Kidney tubule cell (primary cell): ENCODE results near the gene RTRAF.

Experiments
- DNase-seq: peaks from one replicate; pipeline ENCODE4 v3.0.0-alpha.2; 2018; ENCODE audit warnings: low spot score

Gene RTRAF

DNA sequence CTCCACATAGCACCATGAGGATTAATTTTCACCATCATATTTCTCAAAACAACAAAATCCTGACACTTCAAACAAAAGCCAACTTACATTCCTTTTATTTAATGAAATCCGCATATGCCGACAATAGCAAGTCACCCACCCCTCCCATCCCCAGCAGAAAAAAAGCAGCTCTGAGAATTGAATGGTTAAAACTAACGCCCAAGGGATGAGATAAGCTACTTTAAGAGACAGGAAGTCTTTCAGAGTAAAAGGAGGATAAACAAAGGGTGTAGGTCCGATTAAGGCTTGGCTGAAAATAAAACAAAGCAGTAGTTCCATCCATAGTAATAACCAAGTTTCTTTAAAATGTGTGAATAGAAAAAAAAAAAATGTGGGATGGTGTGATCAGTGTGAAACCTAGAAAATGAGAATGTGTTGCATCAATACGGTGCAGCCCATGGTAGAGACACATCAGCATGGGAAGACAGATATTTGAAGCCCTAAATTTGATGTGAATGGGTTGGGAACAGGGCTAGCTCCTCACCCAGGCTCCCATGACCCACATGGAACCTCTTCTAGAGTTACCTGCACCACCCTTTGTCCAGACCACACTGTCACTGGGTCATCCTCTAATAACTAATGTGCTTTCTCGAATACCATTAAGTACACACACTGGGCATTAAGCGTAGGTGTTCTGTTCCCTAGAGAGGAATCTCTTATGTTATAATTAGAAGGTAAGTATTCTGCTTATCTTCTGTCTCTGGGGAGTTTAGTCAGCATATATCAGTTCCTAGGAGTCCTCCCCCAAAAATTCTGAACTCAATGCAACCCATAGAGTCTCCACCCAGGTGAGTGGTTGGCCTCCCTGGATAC is 31.7 kb downstream of the RTRAF start:
- DNase-seq = no peak

DNA sequence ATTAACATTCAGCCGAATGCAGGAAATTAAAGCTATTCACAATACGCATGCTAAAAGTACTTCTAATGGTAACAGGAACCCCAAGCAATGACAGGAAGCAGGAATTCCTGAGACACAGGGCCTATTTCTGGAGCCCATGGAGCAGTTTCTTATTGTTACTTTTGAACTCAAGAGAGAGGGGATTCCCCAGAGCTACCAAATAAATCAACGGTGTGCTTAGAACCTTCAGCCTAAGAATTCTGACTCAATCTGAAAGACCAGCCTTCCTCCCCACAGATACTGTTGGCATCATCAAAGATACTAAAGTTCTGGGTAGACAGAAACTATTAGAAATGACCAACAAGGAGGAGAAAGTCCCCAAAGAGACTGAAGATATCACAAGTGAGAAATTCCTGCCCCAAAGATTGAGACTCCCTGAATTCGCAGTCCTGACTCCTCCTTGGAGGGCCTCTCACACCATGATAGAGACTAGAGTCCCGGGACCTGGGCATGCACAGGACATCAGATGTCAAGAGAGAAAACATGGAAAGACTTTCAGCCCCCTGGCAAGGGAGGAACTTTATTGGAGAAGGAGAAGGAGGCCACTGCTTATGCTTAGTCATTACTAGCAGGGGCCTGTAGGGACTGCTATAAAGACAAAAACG is 32.7 kb downstream of the RTRAF start:
- peak; percentile 30 for DNase-seq

DNA sequence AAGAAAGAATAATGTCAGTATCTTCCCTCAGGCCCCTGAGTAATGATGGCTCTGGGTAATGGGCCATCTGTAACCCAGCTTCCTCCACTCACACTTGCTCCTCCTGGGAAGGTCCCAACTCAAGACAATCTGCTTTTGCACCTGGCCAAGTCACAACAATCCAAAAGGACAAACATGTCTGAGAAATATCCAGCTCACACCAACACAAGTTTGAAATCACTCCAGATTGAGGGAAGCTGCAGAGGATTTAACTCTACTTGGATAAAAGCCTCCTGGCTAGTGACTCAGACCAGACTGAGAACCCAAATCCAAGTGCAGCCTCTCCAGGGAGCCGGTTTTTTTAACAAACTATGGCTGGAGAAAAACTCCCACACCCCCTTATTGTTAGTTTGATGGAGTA is 34.2 kb downstream of the RTRAF start:
- no peak for DNase-seq

DNA sequence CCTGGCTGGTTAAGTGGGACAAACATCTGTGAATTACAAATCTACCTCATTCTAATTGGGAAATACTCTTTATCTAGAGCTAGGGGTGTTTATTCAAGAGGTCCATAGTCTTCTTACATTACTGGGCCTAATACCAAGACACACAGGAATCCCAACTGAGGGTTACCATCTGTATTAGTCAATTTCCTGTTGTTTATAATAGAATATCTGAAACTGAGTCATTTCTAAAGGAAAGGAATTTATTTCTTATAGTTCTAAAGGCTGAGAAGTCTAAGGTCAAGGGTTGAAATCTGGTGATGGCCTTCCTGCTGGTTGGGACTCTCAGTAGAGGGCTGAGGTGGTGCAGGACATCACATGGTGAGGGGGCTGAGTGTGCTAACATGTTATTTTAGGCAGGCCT is 36.0 kb downstream of the RTRAF start:
- peak; percentile 60 for DNase-seq

DNA sequence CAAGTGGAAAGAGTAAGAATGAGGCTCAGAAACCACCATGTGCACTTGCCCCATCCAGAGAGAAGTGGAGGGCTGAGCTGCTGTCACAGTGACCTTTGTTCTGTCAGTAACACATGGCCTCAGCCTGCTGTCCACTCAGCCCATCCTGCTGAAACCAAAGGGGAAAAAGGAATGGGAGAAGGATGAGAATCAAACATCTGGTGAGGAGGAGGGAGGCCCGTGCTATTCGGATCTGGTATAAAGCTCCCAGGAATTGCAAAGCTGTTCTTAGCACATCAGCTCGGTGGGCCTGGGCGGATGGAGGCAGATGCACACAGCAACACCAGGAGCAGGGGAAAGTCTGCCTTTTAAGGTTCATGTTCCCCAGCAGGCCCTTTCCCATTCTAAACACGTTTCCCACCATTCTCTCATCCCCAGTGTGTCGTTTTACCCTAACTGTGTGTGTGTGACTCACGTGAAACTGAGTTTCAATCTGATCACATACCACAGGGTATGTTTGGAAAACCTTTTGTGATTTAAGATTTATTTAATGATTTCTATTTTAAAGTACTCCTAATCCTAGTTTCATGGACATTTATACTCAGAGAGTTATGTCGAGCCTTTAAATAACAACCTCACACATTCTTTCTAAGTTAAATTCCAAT is 36.8 kb downstream of the RTRAF start:
- DNase-seq = no peak

DNA sequence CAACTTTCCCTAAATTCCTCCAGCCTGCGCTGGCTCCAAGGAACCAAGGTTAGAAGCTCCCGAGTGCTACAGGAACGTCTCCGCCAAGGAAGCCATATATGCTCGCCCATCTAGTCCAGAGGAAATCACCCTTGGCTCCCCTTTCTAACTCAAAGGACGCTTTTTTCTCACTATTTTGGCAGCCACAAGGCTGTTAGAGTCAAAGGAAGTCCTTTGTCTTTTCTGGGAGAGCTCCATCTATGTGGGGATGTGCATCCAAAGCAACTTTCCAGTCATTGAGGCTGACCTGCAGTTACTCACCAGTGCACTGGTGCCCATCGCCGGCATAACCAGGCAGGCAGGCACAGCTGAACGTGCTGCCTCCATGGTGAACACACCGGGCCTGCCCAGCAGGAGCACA is 37.6 kb downstream of the RTRAF start:
- no peak for DNase-seq

DNA sequence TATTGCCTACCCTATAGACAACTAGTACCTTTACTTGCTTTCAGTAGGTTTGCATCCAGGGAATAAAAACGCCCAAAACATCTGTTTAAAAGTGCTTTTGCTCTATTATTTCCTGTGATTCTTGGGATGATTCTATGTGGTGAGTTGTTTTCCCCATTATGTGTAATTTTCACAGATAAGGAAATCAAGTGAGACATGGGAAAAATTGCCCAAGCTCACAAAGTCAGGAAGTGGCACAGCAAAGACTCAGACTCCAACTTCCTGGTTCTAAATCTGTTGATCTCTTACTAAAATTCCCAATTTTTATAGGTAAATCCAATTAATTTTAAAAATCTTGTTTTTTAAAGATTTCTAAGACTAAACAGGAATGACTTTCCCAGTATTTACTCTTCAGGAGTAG is 40.5 kb downstream of the RTRAF start:
- DNase-seq = no peak

DNA sequence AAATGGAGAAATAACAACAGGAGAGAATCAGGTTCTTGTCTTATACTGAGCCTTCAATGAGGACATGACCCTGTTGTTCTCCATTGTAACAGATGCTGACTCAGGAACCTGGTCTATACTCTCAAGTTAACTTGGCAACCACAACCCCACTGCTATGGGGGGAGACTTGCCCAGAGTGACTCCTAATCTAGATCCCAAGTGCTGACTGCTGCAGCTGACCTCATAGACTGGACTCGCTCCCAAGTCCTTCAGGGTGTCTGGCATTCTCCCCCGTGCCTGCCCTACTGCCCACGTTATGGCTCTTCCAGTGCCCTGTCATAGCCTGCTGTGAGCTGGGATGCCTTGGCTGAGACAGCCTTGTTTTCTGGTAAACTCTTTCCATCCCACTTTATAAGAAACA is 42.4 kb downstream of the RTRAF start:
- no peak for DNase-seq

DNA sequence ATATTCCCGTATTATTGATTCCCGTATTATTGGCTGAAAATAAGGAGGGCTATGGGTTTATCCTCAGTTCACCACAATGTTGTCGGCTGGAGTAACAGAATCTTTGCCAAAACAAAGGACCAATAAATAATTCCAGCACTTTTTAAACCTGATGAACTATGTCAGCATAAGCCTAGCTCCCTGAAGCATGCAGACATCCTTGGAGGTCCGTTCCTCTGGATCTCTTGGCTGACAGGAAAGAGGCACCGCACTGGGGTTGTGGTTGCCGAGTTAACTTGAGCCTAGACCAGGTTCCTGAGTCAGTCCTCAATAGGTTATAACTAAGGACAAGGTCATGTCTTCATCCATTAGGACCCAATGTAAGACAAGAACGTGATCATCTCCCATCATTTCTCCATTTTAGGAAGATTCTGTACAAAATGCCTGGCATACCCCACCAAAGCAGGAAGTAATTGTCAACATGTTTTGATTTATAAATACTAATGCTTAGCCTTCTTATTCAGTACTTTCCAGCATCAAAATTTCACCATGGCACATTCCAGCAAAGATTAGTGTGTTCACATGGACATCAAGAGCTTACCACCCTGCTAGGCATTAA is 43.0 kb downstream of the RTRAF start:
- DNase-seq = no peak

DNA sequence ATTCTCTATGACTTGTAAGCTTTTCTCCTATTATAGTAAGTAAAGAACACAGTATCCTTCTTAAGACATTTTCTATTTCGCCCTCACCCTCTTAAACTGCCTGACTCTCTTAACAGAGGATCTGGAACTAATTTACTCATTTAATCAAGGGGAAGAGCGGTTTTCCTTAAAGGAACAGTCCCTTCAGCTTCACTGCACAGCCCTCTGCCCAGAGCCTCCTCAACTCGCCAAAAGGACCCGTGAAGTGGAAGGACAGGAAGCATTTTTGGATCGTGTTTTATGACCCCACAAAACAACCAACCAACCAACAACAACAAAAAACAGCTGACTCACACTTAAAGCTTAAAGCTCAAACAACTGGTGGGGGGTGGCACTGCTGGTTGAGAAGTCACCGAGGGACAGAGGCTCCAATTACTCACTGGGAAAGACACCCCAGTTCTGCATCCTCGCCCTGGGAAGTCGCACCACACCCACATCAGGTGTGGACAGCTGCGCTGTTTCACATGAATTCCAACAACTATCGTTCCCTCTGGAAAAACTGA is 43.8 kb downstream of the RTRAF start:
- DNase-seq = no peak

DNA sequence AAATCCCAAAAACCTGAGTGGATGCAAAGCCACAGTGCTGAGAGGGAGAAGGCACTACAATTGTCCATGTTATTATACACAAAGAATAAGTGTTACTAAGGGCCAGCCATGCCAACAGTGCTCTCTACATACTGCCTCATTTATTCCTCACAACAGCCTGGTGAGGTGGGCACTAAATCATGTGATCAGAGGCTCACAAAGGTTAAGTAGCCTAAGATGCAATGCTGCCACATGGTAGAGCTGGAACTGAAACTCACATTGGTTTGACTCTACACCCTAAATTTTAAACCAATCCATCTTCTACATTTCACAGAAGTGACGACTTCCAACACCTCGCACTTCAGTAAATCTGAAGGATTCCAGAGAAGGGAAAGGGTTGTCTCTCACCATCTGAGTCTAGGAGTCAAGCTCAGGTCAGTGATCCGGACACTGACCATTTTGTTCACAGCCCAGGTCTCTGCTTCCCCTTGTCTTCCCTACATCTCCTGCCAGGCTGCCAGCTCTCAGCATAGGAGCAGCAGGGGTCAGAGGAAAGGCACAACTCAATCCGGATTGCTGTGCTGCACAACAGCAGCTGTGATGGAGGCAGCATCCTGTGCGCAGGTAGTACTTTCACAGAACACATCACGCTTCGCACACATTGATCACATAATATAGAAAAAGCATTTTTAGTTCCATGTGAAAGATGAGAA is 49.9 kb downstream of the RTRAF start:
- DNase-seq = no peak

DNA sequence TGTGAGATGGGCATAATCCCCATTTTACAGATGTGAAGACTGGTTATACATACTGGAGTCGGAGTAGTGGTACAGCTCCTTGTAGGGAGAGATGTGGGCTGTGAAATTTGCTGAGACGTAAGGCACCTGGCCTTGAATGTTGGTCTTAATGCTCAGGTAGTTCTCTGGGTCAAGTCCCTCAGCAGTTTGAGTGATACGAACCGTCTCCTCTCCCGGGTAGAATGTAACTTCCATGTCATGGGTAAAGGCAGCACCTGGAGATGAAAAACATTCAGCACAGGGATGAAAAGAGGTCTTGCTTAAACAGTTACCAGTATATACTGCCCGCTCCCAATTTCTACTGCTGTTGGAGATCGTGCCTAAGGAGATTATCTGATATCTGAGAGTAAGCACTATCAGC is 51.3 kb downstream of the RTRAF start:
- DNase-seq = no peak

DNA sequence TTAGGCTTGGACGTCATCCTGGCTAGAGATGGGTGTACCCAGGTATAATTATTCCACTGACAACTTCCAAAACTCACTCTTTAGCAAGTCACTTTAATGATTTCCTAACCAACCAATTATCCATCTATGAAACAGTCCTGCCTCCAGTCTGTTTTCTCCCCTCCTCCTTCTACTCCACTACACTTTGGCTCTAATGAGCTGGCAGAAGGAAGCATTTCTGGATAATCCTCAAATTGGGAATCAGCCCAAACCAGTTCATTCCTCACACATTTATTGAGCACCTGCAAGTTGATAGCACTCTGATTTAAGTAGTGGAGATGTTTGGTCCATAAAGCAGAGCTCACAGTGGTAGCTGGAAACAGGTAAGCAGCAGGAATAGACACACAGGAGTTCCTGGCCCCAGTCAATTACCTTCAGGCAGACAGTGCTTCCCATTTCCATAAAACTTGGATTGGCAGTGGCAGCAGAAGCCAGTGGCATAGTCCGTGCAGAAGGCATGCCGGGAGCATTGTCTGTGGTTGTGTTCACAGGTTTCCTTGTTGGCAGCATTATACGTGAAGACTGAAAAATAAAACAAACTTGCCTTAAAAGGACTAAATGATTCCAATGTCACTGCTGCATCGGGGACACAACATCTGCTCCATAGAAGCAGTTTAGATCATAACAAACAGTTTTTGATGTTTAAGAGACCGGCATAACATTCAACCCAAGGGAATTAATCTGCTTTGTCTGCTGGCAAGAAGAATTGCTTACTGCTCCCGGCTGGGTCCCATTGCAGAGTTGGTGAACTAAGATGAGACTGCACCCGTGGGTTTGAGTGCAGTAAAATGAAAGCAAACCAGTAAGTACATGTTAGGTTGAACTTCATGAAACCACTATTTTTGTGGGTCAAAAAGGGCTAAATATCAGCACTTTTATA is 53.3 kb downstream of the RTRAF start:
- DNase-seq = no peak

DNA sequence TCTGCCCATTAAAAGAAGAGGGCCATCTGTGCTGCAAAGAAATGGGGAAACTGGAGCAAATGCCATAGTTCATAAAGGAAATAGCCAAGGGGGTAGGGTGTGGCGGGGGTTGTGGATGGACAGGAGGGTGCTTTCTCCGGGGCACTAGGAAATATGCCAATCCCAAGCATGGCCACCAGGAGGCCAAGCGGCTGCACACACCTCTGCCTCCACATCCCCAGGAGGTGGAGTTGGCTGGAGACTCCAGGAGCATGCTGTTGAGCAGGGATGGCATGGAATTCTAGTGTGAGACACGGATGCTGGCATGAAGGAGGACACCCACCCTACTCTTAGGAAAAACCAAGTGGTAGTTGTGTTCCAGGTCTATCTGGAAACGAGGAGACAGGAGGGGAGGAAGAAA is 54.3 kb downstream of the RTRAF start:
- peak; percentile 55 for DNase-seq

DNA sequence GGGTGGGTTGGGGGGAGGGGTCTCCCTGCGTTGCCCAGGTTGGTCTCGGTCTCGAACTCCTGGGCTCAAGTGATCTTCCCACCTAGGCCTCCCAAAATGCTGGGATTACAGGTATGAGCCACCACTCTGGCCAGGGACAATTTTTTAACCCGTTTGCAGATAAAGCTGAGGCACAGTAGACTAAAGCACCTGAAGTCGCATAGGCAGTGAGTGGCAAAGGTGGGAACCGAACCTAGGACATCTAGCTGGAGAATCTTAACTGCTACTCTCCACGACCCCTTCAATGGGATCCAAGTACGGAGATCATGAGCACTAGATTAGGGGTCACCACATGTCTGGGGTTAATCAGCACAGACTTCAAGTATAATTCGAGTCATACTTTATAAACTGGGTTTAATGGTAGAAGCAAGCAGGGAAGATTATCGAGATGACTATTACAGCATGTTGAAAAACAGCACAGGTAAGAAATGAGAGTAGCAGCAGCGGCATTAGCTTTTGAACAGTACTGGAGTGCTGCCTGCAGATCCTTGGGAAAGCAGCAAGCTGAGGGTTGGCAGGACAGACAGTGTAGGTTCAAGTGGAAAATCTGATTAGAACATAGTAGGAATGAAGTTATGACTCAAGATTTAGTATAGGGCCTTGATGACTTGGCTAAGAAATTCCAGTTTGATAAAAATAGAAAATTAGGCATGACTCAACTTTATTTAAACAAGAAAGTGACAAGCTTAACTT is 55.6 kb downstream of the RTRAF start:
- DNase-seq = peak; percentile 74

DNA sequence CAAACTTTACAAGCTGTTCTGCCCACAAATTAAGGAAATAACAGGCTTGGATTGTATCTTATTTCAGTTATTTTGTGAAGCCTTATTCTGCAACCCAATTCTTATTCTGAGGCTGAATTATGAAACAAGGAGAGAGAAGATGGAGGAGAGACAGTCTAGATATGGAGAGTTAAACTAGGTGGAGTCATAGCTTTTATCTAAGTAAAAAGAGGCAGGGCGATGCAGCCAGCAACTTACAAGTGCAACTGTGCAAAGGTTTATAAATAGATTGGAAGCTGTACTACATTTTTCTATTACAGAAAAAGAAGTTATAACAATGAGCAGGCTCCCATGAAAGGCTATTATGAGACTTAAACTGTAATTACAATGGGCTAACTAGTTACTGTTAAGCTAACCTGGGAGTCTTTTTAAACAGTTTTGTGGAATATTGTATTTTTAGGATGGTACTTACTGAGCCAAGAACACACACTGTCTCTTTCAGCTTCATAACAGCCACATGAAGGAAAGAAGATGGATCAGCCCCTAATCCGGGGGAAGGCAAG is 57.1 kb downstream of the RTRAF start:
- no peak for DNase-seq

DNA sequence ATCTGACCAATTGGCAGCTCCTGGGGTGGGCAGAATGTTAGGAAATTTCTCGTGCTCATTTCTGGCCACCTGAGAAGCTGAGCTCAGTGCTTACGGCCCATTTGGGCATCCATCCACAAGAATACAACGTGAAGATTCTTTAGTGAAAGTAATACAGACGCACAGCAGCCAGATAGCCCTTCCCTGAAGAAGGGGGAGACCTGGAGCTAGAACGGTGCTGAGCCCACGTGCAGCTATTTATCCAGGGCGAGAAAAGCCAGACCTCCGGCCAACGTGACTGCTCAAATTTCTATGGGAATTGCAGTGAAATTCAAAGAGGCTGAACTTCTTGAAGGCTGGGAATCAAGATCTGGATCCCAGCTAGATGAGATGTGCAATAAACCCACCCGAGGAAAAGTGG is 58.8 kb downstream of the RTRAF start:
- no peak for DNase-seq

DNA sequence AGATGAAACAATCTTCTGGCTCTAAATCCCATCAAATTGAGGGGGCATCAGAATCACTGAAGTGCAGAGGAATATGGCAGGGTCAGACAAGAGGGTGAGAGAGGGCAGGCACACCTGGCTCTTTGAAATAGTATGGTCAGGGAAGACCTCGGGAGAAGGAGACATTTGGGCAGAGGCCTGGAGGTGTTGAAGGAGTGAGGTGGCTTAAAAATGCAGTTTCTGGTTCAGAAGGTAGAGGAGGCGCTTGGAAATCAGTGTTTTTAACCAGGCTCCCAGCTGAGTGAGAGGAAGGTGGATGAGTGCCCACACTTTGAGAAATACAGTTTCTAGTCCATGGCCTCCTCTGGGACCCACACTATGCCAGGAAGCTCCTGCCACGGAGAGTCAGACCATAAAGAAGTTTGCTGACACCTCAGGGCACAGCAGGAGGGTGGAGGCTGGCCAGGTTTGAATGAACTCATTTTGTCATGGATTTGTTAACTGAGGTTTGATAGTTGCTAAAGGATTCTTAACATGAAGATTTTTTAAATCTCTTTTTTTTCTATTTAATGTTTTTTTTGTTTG is 59.4 kb downstream of the RTRAF start:
- DNase-seq = no peak

DNA sequence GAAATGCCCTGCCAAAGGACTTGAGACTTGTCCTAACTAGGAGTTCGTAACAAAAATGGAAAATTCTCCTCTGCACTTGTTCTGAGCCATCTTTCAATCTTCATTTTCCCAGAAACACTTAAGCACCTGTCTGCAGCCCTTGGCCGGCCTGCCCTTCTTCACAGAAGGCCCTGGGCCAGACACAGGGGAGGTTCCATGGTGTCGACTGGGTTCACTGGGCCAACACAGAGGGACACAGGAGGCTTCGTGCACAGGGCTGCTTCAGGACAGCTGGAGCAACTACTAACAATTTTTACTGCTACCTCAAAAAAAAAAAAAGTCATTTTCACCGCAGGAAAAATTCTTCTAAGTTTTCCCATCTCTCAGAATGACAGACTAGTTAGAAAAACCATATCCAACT is 59.9 kb downstream of the RTRAF start:
- DNase-seq = no peak
